Stimulated activated CD8-positive, alpha-beta memory T cell treated with anti-CD3 and anti-CD28 coated beads, Interleukin-7, amount 100 ng/mL, for 48 hours (primary cell): ENCODE measurements around the gene GNA12.
"Not testable (repeated sequence)": the region's sequence is repeated elsewhere in the genome, so short reads cannot be mapped to it uniquely, and the experiment has no call there.

Experiments
- DNase-seq, 2 donors: peaks; one replicate each; pipeline ENCODE4 v3.0.0-alpha.2; 2020; ENCODE audit warnings: low read depth in 1 of 2; ENCODE audit errors: extremely low read depth in 1 of 2

Gene GNA12

DNA sequence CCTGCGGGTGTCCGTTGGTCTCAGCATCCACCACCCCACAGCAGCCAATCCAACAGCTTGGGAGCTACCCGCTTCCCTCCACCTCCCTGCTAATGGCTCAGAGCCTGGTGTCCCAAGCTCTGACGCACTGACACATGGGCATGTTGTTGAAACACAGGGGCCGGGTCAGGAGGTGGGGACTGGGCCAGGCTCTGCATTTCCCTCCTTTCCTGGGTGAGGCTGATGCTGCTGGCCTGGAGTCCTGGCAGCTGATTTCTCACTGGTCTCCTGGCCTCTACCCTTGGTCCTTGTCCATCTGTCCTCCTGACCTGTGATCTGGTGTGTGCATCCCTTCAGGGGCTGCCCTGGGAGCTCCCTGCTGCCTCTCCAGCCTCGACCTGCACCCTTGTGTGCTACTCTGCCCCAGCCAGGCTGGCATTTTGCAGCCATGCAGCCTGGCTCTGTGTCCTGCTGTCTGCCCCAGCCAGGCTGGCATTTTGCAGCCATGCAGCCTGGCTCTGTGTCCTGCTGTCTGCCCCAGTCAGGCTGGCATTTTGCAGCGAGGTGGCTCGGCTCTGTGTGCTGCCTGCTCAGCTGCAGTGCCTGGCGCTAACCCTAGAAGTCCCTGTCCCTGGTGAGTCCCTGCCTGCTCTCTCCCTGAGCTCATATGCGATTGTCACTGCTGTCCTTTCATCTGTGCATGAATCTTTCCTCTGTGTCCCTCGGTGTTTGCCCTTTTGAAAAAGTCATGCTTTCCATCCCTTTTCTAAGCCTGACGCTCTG, 142.1 kb downstream of the GNA12 start:
- DNase-seq = no peak

DNA sequence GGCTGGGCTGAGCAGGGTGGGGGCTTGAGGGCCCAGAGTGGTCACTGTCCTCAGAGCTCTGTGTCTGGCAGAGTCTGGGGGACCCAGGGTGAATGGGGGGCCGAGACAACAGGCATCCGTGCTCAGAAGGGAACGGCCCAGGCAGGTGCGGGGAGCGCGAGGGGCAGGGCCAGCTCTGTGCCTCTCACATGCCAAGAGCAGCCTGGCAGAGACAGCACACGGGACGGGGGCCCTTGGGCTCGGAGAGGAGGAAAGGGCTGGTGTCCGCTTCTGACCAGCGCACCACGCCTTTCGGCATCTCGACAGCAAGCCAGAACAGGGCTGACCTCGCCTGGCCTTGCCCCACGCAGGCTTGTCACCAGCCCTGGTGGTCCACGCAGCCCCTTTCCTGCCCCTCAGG, 142.7 kb downstream of the GNA12 start:
- no peak for DNase-seq

DNA sequence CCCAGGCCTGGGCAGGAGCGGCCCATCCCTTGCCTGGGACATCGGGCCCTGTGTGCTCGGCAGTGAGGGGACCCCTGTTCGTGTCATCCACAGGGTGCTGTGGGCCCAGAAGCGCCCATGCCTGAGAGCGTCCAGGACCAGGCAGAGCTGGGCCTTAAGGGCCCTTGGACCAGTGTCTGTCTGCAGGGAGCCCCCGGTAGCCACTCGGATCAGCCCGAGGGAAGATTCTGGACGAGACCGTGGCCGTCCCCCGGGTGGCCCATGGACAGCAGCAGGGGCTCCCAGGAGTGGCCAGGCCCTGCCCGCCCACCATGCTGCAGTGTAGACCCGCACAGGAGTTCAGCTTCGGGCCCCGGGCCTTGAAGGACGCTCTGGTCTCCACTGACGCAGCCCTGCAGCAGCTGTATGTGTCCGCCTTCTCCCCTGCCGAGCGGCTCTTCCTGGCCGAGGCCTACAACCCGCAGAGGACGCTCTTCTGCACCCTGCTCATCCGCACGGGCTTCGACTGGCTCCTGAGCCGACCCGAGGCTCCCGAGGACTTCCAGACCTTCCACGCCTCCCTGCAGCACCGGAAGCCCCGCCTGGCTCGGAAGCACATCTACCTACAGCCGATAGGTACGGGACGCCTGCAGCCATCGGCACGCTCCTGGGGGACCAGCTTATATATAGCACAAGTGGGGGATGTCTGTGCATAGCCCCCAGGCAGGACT, 143.8 kb downstream of the GNA12 start:
- DNase-seq = no peak

DNA sequence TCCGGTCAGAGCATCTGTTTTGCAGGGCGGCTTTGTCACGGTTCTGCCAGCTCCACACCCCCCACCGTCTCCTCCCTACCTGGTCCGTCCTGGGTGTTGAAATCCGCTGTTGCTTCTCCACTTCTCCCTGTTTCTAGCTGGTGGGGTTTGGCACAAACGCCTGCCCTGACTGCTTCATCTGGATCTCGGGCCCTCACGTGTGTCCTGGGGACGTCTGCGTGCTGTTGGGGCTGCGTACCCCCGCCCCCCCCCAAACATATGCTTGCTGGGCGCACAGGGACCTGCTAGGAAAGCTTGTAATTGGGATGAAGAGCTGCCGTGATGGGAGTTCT, 144.9 kb downstream of the GNA12 start:
- DNase-seq = no peak

DNA sequence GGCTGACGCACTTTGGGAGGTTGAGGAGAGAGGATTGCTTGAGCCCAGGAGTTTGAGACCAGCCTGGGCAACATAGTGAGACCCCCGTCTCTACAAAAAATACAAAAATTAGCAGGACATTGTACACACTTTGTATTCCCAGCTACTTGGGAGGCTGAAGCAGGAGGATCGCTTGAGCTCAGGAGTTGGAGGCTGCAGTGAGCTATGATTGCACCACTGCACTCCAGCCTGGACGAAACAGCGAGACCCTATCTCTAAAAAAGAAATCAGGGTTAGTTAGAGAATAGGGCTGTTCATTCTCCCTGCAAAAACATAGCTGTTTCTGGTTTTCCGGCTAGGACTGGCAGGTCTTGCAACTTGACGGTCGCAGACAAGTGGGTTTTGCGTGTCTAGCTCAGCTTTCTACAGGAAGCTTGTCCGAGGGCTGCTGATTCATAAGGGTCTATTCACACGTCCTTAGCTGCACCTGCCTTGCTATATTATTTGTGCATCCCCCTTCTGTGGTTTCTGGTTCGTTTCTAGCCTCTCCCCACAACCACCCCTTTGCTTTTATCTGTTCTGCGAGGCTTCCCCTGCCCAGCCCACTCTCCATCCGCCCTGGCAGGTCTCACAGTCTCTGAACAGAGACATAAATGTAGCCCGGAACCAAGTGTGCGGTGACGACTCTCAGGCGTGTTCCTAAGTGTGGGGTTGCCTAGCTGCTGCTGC, 145.4 kb downstream of the GNA12 start:
- DNase-seq = peak; percentile 71 to 72

DNA sequence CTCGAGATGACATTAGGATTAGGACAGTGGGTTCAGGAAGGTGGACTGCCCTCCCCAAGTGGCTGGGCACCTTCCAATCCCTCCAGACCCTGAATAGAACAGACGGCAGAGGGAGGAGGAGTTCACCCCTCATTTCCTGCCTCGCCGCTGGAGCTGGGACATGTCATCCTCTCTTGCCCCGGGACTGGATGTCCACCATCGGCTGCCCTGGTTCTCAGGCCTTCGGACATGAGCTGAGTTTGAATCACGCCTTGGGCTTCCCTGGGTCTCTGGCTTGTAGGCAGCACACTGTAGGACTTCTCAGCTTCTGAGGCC, 150.0 kb downstream of the GNA12 start:
- not testable (repeated sequence) for DNase-seq

- not testable (repeated sequence) for DNase-seq
Measured at GRCh38 chr7:2693420-2694121, 150.5 kb downstream of the GNA12 start.

DNA sequence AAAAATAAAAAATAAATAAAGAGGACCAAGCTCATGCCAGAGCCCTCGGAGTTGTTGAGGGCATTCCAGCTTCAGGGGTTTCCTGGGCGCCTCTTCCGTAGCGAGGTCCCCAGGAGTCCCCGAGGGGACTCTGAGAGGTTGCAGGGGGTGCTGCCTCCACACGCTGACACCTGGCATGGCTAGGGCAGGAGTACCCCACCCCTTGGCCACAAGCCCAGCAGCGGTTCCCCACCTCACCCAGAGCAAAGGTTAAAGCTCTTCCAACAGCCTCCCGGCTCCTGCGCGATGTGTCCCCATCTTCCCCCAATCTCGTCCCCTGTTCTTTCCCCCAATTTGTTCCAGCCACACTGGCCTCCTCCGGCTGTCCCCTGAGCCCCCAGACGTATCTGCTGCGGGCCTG, 151.6 kb downstream of the GNA12 start:
- DNase-seq = no peak

GRCh38 chr7:2691932-2692439, 152.1 kb downstream of the GNA12 start:
- not testable (repeated sequence) for DNase-seq

DNA sequence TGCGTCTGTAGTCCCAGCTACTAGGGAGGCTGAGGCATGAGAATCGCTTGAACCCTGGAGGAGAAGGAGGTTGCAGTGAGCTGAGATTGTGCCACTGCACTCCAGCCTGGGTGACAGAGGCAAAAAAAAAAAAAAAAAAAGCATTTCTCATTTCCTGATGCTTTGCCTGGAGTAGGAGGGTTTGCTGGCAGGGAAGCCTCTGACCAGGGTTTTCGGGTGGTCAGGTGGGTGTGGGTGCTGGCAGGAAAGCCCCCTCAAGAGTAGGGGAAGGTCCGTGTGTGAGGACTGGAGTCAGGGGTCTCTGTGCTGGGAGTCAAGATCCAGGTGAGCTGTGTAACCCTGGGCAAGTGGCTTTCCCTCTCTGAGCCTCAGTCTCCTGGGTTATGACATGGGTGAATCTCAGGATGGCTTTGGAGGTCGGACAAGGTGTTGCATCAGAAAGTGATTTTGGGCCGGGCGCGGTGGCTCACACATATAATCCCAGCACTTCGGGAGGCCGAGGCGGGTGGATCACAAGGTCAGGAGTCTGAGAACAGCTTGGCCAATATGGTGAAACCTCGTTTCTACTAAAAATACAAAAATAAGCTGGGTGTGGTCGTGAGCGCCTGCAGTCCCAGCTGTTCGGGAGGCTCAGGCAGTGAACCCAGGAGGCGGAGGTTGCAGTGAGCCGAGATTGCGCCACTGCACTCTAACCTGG, 152.9 kb downstream of the GNA12 start:
- no peak for DNase-seq

- DNase-seq = no peak
Measured at GRCh38 chr7:2689951-2690705, 154.0 kb downstream of the GNA12 start.

DNA sequence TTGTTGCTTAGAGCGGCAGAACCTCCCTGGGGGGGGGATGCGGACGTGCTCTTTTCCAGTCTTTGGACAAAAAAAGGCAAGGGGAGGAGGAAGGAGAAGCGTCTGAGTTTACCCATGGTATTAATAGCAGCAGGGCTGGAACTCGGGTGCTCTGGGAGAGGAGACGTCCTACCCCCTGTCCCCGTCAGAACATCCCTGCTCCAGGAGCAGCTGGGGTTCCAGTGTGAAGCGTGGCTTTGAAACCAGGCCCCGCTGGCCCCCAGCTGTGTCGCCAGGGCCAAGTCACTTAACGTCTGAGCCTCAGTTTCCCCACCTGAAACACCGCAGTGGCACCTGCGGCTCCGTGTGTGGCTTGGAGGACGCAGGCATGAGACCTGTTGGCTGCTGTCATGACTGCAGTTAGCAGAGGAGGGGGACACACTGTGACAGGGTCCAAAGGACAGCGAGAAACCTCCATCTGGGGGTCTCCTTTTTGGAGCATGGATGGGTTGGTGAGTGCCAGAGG, 154.7 kb downstream of the GNA12 start:
- DNase-seq = no peak

DNA sequence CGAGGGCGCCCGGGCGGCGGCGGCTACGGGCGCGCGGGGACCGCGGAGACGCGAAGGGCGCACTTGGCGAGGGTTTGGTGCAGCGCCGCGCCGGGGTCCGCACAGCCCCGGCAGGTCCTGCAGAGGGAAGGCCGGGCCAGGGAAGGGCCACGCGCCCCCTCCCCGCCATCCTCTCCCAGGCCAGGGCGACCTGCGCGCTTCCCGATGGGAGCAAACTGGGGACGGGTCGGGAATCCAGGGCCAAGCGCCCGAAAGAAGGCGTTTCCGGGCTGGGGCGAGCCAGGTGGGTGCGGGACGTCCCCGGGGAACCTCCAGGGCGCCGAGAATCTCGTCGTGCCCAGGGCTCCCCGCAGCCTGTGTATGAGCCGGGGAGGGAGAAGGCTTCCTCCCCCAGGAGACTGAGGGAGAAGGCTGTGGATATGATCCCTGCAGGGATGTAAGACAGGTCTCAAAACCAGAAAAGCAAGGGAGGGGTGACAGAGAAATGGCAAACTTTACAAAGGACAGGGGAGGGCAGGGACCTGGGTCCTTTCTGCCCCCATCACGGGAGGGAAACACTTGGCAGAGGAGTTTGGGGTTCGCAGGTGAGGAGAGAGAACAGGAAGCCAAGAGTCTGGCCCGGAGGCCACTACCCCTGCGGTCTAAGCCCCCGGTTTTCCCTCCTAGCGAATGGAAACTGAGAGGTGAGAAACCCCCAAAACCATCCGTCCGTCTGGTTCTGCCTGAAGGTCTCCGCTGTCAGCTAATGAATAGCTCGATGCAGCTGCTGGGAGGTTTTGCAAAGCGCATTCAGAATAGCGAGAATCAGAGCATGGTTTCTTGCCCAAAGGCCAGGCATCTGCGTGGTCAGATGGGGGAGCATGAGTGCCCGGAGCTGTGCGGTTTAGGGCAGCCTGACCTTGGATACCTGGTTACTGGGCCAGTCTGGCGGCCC, 155.4 kb downstream of the GNA12 start:
- DNase-seq = no peak

DNA sequence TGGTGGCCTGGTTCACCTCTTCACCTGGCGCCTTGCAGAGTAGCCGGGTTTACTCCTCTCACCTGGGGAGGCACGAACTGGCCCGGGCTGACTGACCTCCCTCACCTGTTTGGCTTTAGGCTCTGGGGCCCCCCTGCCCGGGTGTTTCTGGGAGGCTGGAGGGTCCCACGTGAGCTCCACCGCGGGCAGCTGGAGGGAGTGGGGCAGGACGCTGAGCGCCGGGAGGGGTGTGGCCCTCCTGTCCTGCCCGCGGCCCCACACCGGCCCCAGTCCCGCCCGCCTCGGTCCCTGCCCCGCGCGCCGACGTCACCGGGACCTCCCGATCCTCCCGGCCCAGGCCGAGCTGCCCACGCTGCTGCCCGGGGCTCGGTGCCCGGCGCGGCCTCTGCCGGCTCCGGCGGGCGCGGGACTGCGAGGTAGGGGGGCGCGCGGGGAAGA, 156.2 kb downstream of the GNA12 start, which contains the start of gene AMZ1:
TSS of gene AMZ1 (plus strand) at position 322 of the 438 bp plus-strand sequence. CDS start 12,250 bp downstream, outside the sequence.
- no peak for DNase-seq

DNA sequence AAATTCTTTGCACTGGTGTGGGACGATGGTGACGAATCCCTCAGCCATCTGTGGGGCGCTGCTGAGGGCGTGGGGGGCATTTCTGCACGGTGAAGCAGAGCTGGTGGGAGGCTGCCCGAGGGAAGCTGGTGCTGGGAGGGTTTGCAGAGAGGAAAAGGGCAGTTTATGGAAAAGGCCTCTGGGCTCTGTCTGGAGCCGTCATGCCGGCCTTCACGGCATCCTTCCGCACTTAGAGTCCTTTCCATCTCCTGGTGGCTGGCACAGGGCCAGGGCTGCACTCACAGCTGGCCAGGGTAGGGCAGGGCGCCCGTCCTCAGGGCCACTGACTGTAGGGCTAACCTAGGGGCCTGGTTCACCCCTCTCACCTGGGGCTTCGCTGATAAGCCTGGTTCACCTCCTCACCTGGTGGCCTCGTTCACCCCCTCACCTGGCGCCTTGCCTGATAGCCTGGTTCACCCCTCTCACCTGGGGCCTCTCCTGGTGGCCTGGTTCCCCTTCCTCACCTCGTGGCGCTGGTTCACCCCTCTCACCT, 156.7 kb downstream of the GNA12 start:
- no peak for DNase-seq

GRCh38 chr7:2686101-2686500, 158.0 kb downstream of the GNA12 start:
- no peak for DNase-seq

GRCh38 chr7:2684501-2684900, 159.6 kb downstream of the GNA12 start:
- no peak for DNase-seq
